D721Med (cell line): ENCODE measurements around the gene MAP7.
"Not testable (repeated sequence)": the region's sequence is repeated elsewhere in the genome, so short reads cannot be mapped to it uniquely, and the experiment has no call there.

Experiments used
- DNase-seq: peaks from one replicate; pipeline ENCODE4 v3.0.0; 2011; ENCODE audit warnings: low spot score; ENCODE audit not compliant: insufficient read length
- FAIRE-seq: peaks from 2 replicates; lab custom pipeline; 2011; peaks lifted over from hg19 to GRCh38; lab: Jason Lieb, UNC
- CTCF ChIP-seq: IDR thresholded peaks from 2 replicates; pipeline ENCODE4 v1.5.1; 2012; ENCODE audit warnings: mild to moderate bottlenecking, control low read depth; ENCODE audit not compliant: insufficient read depth; ENCODE audit errors: missing control alignments

Gene MAP7

GRCh38 chr6:136446145-136446544, 104.1 kb downstream of the MAP7 start:
- FAIRE-seq (no peak), DNase-seq (no peak)
- no peak for TF ChIP-seq CTCF

- DNase-seq = no peak
- TF ChIP-seq CTCF = no peak
- FAIRE-seq = no peak
Measured at GRCh38 chr6:136445063-136445462, 105.2 kb downstream of the MAP7 start.

GRCh38 chr6:136440203-136440602, 110.0 kb downstream of the MAP7 start:
- no peak for TF ChIP-seq CTCF
- FAIRE-seq (no peak), DNase-seq (no peak)

GRCh38 chr6:136439514-136440190, 110.6 kb downstream of the MAP7 start:
- FAIRE-seq (no peak), DNase-seq (no peak)
- TF ChIP-seq CTCF = no peak

GRCh38 chr6:136438441-136438840, 111.8 kb downstream of the MAP7 start:
- FAIRE-seq (no peak), DNase-seq (no peak)
- no peak for TF ChIP-seq CTCF

- DNase-seq = no peak
- FAIRE-seq = no peak
- TF ChIP-seq CTCF = no peak
Measured at GRCh38 chr6:136437246-136437645, 113.0 kb downstream of the MAP7 start.

GRCh38 chr6:136435101-136435500, 115.1 kb downstream of the MAP7 start:
- TF ChIP-seq CTCF = no peak
- DNase-seq = no peak
- no peak for FAIRE-seq

- not testable (repeated sequence) for DNase-seq, FAIRE-seq
Measured at GRCh38 chr6:136431306-136431705, 118.9 kb downstream of the MAP7 start.
